Chondrocyte (in vitro differentiated cells): ENCODE results near the gene DIAPH2. TPM values are rescaled to one million over a fixed set of nuclear protein-coding genes. Genes with fewer than 3 reads are reported as not detected.

Experiments used
- DNase-seq: peaks from one replicate; pipeline ENCODE4 v3.0.0; 2021; ENCODE audit warnings: mixed read lengths, low spot score
- H3K27ac Mint-ChIP-seq: one replicate; pipeline ENCODE4 v1.8.0; 2021; ENCODE audit warnings: mild to moderate bottlenecking, moderate library complexity, mixed read lengths; ENCODE audit not compliant: unreplicated experiment
- H3K27me3 Mint-ChIP-seq: 2 replicates; pipeline ENCODE4 v1.8.0; 2021; ENCODE audit warnings: low read depth, mixed read lengths
- H3K36me3 Mint-ChIP-seq: 2 replicates; pipeline ENCODE4 v1.8.0; 2021; ENCODE audit warnings: low read depth, mixed read lengths
- H3K4me1 Mint-ChIP-seq: 2 replicates; pipeline ENCODE4 v1.8.0; 2021; ENCODE audit warnings: low read depth, mild to moderate bottlenecking, mixed read lengths
- H3K4me3 Mint-ChIP-seq: one replicate; pipeline ENCODE4 v1.8.0; 2021; ENCODE audit warnings: mild to moderate bottlenecking, moderate library complexity, mixed read lengths; ENCODE audit not compliant: unreplicated experiment
- H3K9me3 Mint-ChIP-seq: 2 replicates; pipeline ENCODE4 v1.8.0; 2021; ENCODE audit warnings: low read depth, mixed read lengths
- total RNA-seq: library from RNA; stranded (reverse); gene quantifications from 3 replicates; pipeline ENCODE4 v1.2.1, GENCODE V29; 2021
- TF ChIP-seq, protein P1 (sequence below): fragments of 200-600 bp; sonication (generic); IDR thresholded peaks from 2 replicates; pipeline ENCODE4 v1.5.0; 2021; ENCODE audit warnings: antibody characterized with exemption, mild to moderate bottlenecking, moderate library complexity

DIAPH2 gene
- total RNA-seq, 1 donor from 2014 or later = 14.5 TPM

- Mint-ChIP-seq H3K36me3 (peaks cover 2% of the 10 kb centered on the region), H3K27me3 (no peaks in the 10 kb centered on the region)
Observed at GRCh38 chrX:97199501-97199900, 514.9 kb downstream of the DIAPH2 start.

DNA sequence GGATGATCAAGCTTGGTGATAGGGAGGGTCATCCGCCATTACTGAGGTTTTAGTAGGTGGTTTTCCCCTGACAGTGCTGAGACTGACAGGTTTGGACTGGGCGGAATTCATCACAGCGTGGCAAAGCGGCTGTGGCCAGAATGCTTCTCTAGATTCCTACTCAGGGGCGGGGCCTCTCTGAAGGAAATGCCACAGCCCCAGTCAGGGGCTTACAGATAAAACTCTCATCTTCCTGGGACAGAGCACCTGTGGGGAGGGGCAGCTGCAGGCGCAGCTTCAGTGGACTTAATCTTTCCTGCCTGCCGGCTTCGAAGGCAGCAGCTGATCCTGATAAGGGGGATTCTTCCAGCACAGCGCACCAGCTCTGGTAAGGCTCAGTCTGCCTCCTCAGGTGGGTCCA lies 515.8 kb downstream of the DIAPH2 start:
- peaks cover 2% of the 10 kb centered on the region for H3K36me3 Mint-ChIP-seq
- no peak overlapping the region for H3K4me3 Mint-ChIP-seq
- H3K27ac Mint-ChIP-seq = no peak overlapping the region

More at GRCh38 chrX:97199501-97199900, 514.9 kb downstream of the DIAPH2 start:
- H3K9me3 Mint-ChIP-seq = peaks cover 15% of the 10 kb centered on the region
- H3K4me3 Mint-ChIP-seq = no peak overlapping the region
- DNase-seq = no peak
- TF ChIP-seq, protein P1, sequence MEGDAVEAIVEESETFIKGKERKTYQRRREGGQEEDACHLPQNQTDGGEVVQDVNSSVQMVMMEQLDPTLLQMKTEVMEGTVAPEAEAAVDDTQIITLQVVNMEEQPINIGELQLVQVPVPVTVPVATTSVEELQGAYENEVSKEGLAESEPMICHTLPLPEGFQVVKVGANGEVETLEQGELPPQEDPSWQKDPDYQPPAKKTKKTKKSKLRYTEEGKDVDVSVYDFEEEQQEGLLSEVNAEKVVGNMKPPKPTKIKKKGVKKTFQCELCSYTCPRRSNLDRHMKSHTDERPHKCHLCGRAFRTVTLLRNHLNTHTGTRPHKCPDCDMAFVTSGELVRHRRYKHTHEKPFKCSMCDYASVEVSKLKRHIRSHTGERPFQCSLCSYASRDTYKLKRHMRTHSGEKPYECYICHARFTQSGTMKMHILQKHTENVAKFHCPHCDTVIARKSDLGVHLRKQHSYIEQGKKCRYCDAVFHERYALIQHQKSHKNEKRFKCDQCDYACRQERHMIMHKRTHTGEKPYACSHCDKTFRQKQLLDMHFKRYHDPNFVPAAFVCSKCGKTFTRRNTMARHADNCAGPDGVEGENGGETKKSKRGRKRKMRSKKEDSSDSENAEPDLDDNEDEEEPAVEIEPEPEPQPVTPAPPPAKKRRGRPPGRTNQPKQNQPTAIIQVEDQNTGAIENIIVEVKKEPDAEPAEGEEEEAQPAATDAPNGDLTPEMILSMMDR = no peak
- H3K27ac Mint-ChIP-seq = peak overlapping the region; percentile 66
- peaks cover 8% of the 10 kb centered on the region for H3K4me1 Mint-ChIP-seq

DNA sequence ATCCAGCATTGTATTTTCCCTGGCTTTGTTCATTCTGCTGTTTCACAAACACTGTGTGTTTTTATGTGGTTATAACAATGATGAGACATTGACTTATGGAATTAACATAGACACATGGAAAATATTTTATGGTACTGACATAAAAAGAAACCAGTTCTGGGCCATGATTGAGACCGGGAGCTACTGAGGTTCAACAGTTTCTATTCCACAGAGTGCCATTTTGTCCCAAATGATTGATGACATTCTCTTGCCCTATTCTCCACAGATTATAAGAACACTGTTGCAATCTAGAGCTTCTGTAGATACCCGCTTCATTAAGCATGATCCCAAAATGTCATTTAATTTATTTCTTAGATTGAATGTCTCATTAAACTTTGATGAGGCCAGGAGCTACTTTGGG lies 525.9 kb downstream of the DIAPH2 start:
- Mint-ChIP-seq H3K4me3 (no peak overlapping the region), H3K9me3 (peaks cover 3% of the 10 kb centered on the region), H3K27ac (no peak overlapping the region), H3K27me3 (no peaks in the 10 kb centered on the region), H3K36me3 (peaks cover 2% of the 10 kb centered on the region), H3K4me1 (peaks cover 14% of the 10 kb centered on the region)
- TF ChIP-seq, protein P1 = no peak
- no peak for DNase-seq

More for the DNA sequence above, 515.8 kb downstream of the DIAPH2 start:
- TF ChIP-seq, protein P1 = no peak
- Mint-ChIP-seq H3K4me1 (peaks cover 8% of the 10 kb centered on the region), H3K9me3 (peaks cover 24% of the 10 kb centered on the region), H3K27me3 (no peaks in the 10 kb centered on the region)
- no peak for DNase-seq

DNA sequence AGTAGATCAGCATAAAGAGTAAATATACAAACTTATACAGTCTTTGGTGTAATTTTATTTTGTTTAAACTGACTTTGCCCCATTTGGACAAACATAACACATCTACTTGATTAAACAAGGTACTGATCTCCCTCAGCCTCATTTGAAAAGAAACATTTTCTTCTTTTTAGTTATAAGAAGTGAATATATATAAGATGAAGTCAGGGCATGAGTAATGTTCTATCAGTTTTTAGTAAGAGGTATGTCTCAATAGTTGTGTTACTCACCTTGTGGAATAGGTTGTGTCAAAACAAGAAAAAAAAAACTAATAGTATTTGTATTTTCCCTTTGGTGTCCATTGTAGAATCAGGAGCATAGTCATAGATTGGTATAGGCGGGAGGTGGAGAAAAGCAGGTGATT lies 526.4 kb downstream of the DIAPH2 start:
- TF ChIP-seq, protein P1 = no peak
- no peaks in the 10 kb centered on the region for H3K9me3 Mint-ChIP-seq

DNA sequence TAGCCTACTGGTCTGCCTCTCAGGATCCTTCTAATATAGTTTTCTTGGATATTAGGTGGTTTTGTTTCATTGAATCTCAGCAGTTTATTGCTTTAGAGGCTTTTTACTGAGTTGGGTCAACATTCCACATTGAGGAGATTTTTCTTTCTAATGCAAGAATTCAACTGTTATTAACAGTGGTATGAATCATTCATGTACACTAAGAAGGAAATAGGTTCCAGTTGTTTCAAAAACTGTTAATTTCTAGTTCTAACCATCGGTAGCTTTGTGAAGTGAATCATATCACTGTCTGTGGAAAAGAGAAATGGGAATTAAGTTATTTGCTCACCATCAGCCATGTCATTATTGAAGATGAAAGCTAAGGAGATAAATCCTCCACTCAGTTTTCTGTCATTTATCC lies 530.5 kb downstream of the DIAPH2 start:
- no peaks in the 10 kb centered on the region for H3K36me3 Mint-ChIP-seq
- H3K27ac Mint-ChIP-seq = peak overlapping the region; percentile 52
- H3K4me3 Mint-ChIP-seq = no peak overlapping the region
- TF ChIP-seq, protein P1 = no peak
- peaks cover 15% of the 10 kb centered on the region for H3K4me1 Mint-ChIP-seq
- DNase-seq = no peak
- no peaks in the 10 kb centered on the region for H3K9me3 Mint-ChIP-seq
- no peaks in the 10 kb centered on the region for H3K27me3 Mint-ChIP-seq

More for the DNA sequence above, 526.4 kb downstream of the DIAPH2 start:
- H3K4me1 Mint-ChIP-seq = peaks cover 15% of the 10 kb centered on the region
- no peaks in the 10 kb centered on the region for H3K36me3 Mint-ChIP-seq
- no peaks in the 10 kb centered on the region for H3K27me3 Mint-ChIP-seq
- no peak overlapping the region for H3K4me3 Mint-ChIP-seq
- no peak for DNase-seq
- H3K27ac Mint-ChIP-seq = no peak overlapping the region
